Esophagus mucosa (tissue), 1 donor: ENCODE data around the gene GABRB1. TPM values are rescaled to one million over a fixed set of nuclear protein-coding genes. Genes with fewer than 3 reads are reported as not detected.

Source experiments
- ATAC-seq: fragments of 200-7000 bp; cut with Tn5 transposase; one replicate; pipeline ENCODE4 v1.9.1; 2020
- total RNA-seq: library from RNA; stranded (reverse); gene quantifications from one replicate; pipeline ENCODE4 v1.2.4, GENCODE V29; 2023
- donor health status: DM: yes; HTN: yes; CAD: no.

The GABRB1 gene
- total RNA-seq, result not detected

- ATAC-seq, result no peak
Observed at GRCh38 chr4:47031011-47031678, at the start of gene GABRB1. Gene GABRB1 (plus strand): TSS chr4:47031567.

- no peak for ATAC-seq
Observed at GRCh38 chr4:46984781-46985180, 46.6 kb upstream of the GABRB1 start.

- ATAC-seq, result no peak
Observed at GRCh38 chr4:46986922-46987638, 44.3 kb upstream of the GABRB1 start.

- ATAC-seq, result no peak
Observed at GRCh38 chr4:46992338-46992737, 39.0 kb upstream of the GABRB1 start.

GRCh38 chr4:46993075-46994006, 38.0 kb upstream of the GABRB1 start, which contains the start of gene GABRA4:
Gene GABRA4 (minus strand): TSS chr4:46993581. CDS start chr4:46993424, 157 bp downstream.
- ATAC-seq, result peak; percentile 57

- ATAC-seq, result no peak
Observed at GRCh38 chr4:46994007-46994405, 37.4 kb upstream of the GABRB1 start.

GRCh38 chr4:46999566-46999965, 31.8 kb upstream of the GABRB1 start:
- no peak for ATAC-seq

- no peak for ATAC-seq
Observed at GRCh38 chr4:47000406-47000805, 31.0 kb upstream of the GABRB1 start.

GRCh38 chr4:47002580-47002979, 28.8 kb upstream of the GABRB1 start:
- ATAC-seq, result peak; percentile 38

GRCh38 chr4:47010347-47010911, 20.9 kb upstream of the GABRB1 start:
- no peak for ATAC-seq

- ATAC-seq, result no peak
Observed at GRCh38 chr4:47010912-47011446, 20.4 kb upstream of the GABRB1 start.

- ATAC-seq, result no peak
Observed at GRCh38 chr4:47012676-47013075, 18.7 kb upstream of the GABRB1 start.

GRCh38 chr4:47013373-47013772, 18.0 kb upstream of the GABRB1 start:
- ATAC-seq, result no peak

GRCh38 chr4:47017081-47017480, 14.3 kb upstream of the GABRB1 start:
- no peak for ATAC-seq

GRCh38 chr4:47017494-47017893, 13.9 kb upstream of the GABRB1 start:
- ATAC-seq, result no peak

- peak; percentile 32 for ATAC-seq
Observed at GRCh38 chr4:47031751-47032404, 511 bp downstream of the GABRB1 start.

GRCh38 chr4:47032405-47033106, 1.2 kb downstream of the GABRB1 start:
- peak; percentile 59 for ATAC-seq

GRCh38 chr4:47038263-47038662, 6.9 kb downstream of the GABRB1 start:
- no peak for ATAC-seq

- no peak for ATAC-seq
Observed at GRCh38 chr4:47040828-47041227, 9.5 kb downstream of the GABRB1 start.

GRCh38 chr4:47043821-47044220, 12.5 kb downstream of the GABRB1 start:
- ATAC-seq, result no peak

- no peak for ATAC-seq
Observed at GRCh38 chr4:47045261-47045660, 13.9 kb downstream of the GABRB1 start.
